Natural killer cell (primary cell): ENCODE results near the gene KLK7. TPM values are rescaled to one million over a fixed set of nuclear protein-coding genes. Genes with fewer than 3 reads are reported as not detected.

Source experiments
- ATAC-seq, 3 donors: fragments of 150-1000 bp in 2 of 3; fragments of 200-7000 bp in 1 of 3; cut with Tn5 transposase; 1 replicate in 1 of 3; 2 replicates in 2 of 3; pipeline ENCODE4 v1.10.0; 2021; ENCODE audit warnings: mild to moderate bottlenecking in 2 of 3, moderate library complexity in 2 of 3
- DNase-seq, 2 donors: peaks; one replicate each; pipeline versions ENCODE4 v3.0.0 to v3.0.0-alpha.2; 2013 to 2021; ENCODE audit warnings: mixed read lengths in 1 of 2
- H3K27ac ChIP-seq: one replicate; pipeline ENCODE4 v1.5.1; 2013; ENCODE audit warnings: mild to moderate bottlenecking, low read length
- H3K27me3 ChIP-seq: one replicate; pipeline ENCODE4 v1.6.1; 2013; ENCODE audit warnings: low read length; ENCODE audit not compliant: control insufficient read depth, insufficient read depth
- H3K36me3 ChIP-seq: one replicate; pipeline ENCODE4 v1.6.1; 2013; ENCODE audit warnings: low read length; ENCODE audit not compliant: control insufficient read depth, insufficient read depth
- H3K4me1 ChIP-seq: one replicate; pipeline ENCODE4 v1.6.1; 2013; ENCODE audit warnings: low read length; ENCODE audit not compliant: control insufficient read depth, insufficient read depth
- H3K4me3 ChIP-seq: one replicate; pipeline ENCODE4 v1.5.1; 2013; ENCODE audit warnings: low read length
- H3K9me3 ChIP-seq: one replicate; pipeline ENCODE4 v1.6.1; 2013; ENCODE audit warnings: low read length; ENCODE audit not compliant: control insufficient read depth, insufficient read depth
- H3K27ac Mint-ChIP-seq, 2 donors: one replicate each; pipeline ENCODE4 v1.8.0; 2022; ENCODE audit warnings: mild to moderate bottlenecking in 2 of 2, mixed read lengths in 2 of 2, moderate library complexity in 1 of 2
- H3K27me3 Mint-ChIP-seq, 2 donors: one replicate each; pipeline ENCODE4 v1.8.0; 2022; ENCODE audit warnings: low read depth in 2 of 2, mixed read lengths in 2 of 2
- H3K36me3 Mint-ChIP-seq: one replicate; pipeline ENCODE4 v1.8.0; 2022; ENCODE audit warnings: mixed read lengths
- H3K4me1 Mint-ChIP-seq, 2 donors: one replicate each; pipeline ENCODE4 v1.8.0; 2022; ENCODE audit warnings: mixed read lengths in 2 of 2
- H3K4me3 Mint-ChIP-seq: one replicate; pipeline ENCODE4 v1.8.0; 2022; ENCODE audit warnings: mild to moderate bottlenecking, moderate library complexity, mixed read lengths
- H3K9me3 Mint-ChIP-seq, 2 donors: one replicate each; pipeline ENCODE4 v1.8.0; 2022; ENCODE audit warnings: mixed read lengths in 2 of 2
- WGBS: methylation state at CpG from one replicate; pipeline ENCODE4 v1.1.7; 2013; ENCODE audit warnings: missing lambda C conversion rate; ENCODE audit not compliant: insufficient coverage; 5-methylcytosine and 5-hydroxymethylcytosine counted together
- intact Hi-C: fragments of 100-400 bp; cut with micrococcal nuclease; formaldehyde crosslinking; loops from one replicate; pipeline ENCODE4 v1.14.2; 2022
- total RNA-seq, 4 donors: library from RNA; stranded (reverse); fragments of 120-200 nt in 1 of 4; gene quantifications; one replicate each; pipeline versions ENCODE4 v1.2.3 to v1.2.4, GENCODE V29; 2013 to 2022
- TF ChIP-seq, protein P1 (sequence below): fragments of 200-600 bp; IDR thresholded peaks from one replicate; pipeline ENCODE4 v1.8.0; 2022; ENCODE audit warnings: antibody characterized with exemption

Gene KLK7
- total RNA-seq, 3 donors from 2014 or later (not counting 1 experiment from before 2014, with no cell fraction given): not detected

DNA sequence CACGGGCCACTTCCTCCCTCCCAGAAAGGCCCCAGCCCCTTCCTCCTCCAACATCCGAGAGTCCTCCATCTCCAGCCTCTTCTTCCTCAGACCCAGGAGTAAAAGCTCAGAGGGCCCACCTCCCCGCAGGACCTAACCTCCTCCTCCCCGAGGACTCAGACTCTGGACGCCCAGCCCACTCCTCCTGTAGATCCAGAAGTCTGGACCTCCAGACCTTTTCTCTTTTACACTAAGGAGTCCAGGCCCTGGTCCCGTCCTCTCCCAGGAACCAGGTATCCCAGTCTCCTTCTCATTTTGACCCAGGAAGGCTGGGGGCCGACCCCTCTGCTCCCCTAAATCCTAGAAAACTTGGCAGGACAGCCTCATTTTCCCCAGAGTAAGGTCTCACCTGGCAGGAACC is 19.6 kb upstream of the KLK7 start:
- H3K4me3 ChIP-seq: no peak overlapping the region
- H3K36me3 ChIP-seq: no peaks in the 10 kb centered on the region
- H3K4me1 ChIP-seq: no peaks in the 10 kb centered on the region
- intact Hi-C loops: no loop called here
- Mint-ChIP-seq H3K4me1 (peaks cover 0 to 6% of the 10 kb centered on the region in 2 donors), H3K9me3 (no peaks in the 10 kb centered on the region), H3K27ac (no peak overlapping the region), H3K27me3 (peaks cover 40 to 41% of the 10 kb centered on the region in 2 donors), H3K4me3 (no peak overlapping the region), H3K36me3 (no peaks in the 10 kb centered on the region)
- WGBS: 64% methylated on average over 7 of the region's 7 CpGs
- H3K9me3 ChIP-seq: no peaks in the 10 kb centered on the region
- TF ChIP-seq, protein P1, sequence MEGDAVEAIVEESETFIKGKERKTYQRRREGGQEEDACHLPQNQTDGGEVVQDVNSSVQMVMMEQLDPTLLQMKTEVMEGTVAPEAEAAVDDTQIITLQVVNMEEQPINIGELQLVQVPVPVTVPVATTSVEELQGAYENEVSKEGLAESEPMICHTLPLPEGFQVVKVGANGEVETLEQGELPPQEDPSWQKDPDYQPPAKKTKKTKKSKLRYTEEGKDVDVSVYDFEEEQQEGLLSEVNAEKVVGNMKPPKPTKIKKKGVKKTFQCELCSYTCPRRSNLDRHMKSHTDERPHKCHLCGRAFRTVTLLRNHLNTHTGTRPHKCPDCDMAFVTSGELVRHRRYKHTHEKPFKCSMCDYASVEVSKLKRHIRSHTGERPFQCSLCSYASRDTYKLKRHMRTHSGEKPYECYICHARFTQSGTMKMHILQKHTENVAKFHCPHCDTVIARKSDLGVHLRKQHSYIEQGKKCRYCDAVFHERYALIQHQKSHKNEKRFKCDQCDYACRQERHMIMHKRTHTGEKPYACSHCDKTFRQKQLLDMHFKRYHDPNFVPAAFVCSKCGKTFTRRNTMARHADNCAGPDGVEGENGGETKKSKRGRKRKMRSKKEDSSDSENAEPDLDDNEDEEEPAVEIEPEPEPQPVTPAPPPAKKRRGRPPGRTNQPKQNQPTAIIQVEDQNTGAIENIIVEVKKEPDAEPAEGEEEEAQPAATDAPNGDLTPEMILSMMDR: no peak
- DNase-seq: no peak
- no peak for ATAC-seq
- H3K27me3 ChIP-seq: peaks cover 5% of the 10 kb centered on the region
- no peak overlapping the region for H3K27ac ChIP-seq

DNA sequence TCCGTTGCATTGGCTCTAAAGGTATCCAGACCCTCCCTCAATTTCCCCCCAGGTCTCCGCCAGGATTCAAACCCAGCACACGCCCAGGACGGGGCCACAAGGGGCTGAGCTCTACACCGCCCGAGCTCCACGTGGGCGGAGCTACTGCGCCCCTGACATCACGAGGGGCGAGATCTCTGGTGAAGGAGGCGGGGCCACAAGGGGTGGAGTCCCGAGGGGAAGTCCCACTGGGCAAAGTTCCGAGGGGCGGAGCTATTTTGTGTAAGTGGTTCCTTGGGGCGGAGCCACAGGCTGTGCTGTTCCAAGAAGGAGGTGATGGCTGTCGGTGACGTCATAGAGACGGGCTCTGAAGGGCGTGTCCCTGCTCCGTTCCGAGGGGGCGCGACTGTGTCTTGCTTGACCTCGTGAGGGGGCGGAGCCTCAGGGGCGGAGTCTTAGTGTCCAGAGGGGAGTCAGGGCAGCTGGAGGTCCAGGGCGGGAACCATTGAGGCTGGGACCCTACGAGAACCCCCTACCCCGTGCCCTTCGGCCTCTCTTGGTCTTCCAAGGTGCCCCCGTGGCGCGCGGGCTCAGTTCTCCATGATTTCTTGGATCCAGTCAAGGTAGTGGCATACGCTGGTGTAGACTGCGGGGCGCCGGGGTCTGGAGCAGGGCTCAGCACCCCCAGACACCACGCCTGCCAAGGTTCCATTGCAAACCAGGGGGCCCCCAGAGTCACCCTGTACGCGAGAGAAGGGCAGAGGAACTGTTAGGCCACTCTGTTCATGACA is 19.0 kb upstream of the KLK7 start:
- Histone ChIP-seq H3K27me3 (peaks cover 5% of the 10 kb centered on the region), H3K36me3 (no peaks in the 10 kb centered on the region), H3K27ac (no peak overlapping the region), H3K4me1 (no peaks in the 10 kb centered on the region), H3K9me3 (no peaks in the 10 kb centered on the region), H3K4me3 (no peak overlapping the region)
- Mint-ChIP-seq H3K27me3 (peaks cover 44 to 45% of the 10 kb centered on the region in 2 donors), H3K36me3 (no peaks in the 10 kb centered on the region), H3K27ac (peak overlapping the region in 1 of 2 donors; percentile 33), H3K9me3 (no peaks in the 10 kb centered on the region), H3K4me3 (no peak overlapping the region), H3K4me1 (peaks cover 0 to 6% of the 10 kb centered on the region in 2 donors)
- TF ChIP-seq, protein P1: no peak
- no peak for DNase-seq
- peak; percentile 17 to 81 (median 77) for ATAC-seq
- intact Hi-C loops: no loop called here
- 74% methylated on average over 42 of the region's 42 CpGs for WGBS

DNA sequence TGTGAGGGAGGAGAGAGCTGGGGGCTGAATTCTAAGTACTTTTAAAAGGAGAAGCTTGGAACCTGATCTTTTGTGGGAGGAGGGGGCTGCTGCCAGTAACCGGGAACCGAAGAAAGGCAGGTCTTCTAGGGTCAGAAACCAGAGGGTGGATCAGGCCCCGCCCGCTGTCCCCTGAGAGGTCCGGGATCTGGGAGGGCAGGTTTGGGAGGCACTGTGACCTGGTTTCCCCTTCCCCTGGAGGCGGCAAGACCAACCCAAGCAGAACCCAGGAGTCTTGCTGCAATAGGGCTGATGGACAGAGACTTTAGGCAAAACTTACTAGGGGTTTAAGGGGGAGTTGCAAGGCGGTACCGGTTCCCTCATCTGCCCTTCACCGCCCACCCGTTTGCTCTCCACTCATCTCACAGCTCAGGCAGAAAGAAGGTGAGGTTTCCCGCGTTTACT is 18.4 kb upstream of the KLK7 start:
- ATAC-seq (no peak), DNase-seq (no peak)
- WGBS: 66% methylated on average over 12 of the region's 12 CpGs
- Mint-ChIP-seq H3K27ac (peak overlapping the region in 1 of 2 donors; percentile 33), H3K4me3 (no peak overlapping the region), H3K9me3 (no peaks in the 10 kb centered on the region), H3K36me3 (no peaks in the 10 kb centered on the region), H3K4me1 (peaks cover 0 to 6% of the 10 kb centered on the region in 2 donors), H3K27me3 (peaks cover 40 to 45% of the 10 kb centered on the region in 2 donors)
- intact Hi-C loops: no loop called here
- H3K36me3 ChIP-seq: no peaks in the 10 kb centered on the region
- H3K27me3 ChIP-seq: peaks cover 5% of the 10 kb centered on the region
- H3K27ac ChIP-seq: no peak overlapping the region
- no peak overlapping the region for H3K4me3 ChIP-seq
- no peaks in the 10 kb centered on the region for H3K9me3 ChIP-seq
- H3K4me1 ChIP-seq: no peaks in the 10 kb centered on the region
- TF ChIP-seq, protein P1: no peak
